Suprapubic skin (tissue), 4 donors: ENCODE results near the gene DAP. TPM values are rescaled to one million over a fixed set of nuclear protein-coding genes. Genes with fewer than 3 reads are reported as not detected.

Experiments
- DNase-seq, 2 donors: peaks; one replicate each; pipeline ENCODE4 v3.0.0-alpha.2; 2019; ENCODE audit warnings: low spot score in 2 of 2
- H3K27ac ChIP-seq: fragments of 200-600 bp; sonication (generic); one replicate; pipeline ENCODE4 v1.5.1; 2019
- H3K27me3 ChIP-seq: fragments of 200-600 bp; sonication (generic); one replicate; pipeline ENCODE4 v1.5.1; 2019
- H3K36me3 ChIP-seq: fragments of 200-600 bp; sonication (generic); one replicate; pipeline ENCODE4 v1.5.1; 2019
- H3K4me1 ChIP-seq: fragments of 200-600 bp; sonication (generic); one replicate; pipeline ENCODE4 v1.5.1; 2019
- H3K4me3 ChIP-seq: fragments of 200-600 bp; sonication (generic); one replicate; pipeline ENCODE4 v1.5.1; 2019; ENCODE audit warnings: mild to moderate bottlenecking
- H3K9me3 ChIP-seq: fragments of 200-600 bp; sonication (generic); one replicate; pipeline ENCODE4 v1.5.1; 2019
- CTCF ChIP-seq, 2 donors: fragments of 200-600 bp in 1 of 2; fragments of 450-650 bp in 1 of 2; sonication (generic) in 1 of 2; IDR thresholded peaks; one replicate each; pipeline ENCODE4 v1.5.1; 2016 to 2019; ENCODE audit warnings: antibody characterized with exemption in 2 of 2, mild to moderate bottlenecking in 1 of 2, moderate library complexity in 1 of 2
- EP300 ChIP-seq: sonication (generic); formaldehyde crosslinking; IDR thresholded peaks from one replicate; pipeline ENCODE4 v1.6.1; 2017; ENCODE audit warnings: antibody characterized with exemption
- POLR2A ChIP-seq, 2 donors: fragments of 450-650 bp; IDR thresholded peaks; one replicate each; pipeline ENCODE4 v1.6.1; 2017; ENCODE audit warnings: antibody characterized with exemption in 2 of 2, mild to moderate bottlenecking in 2 of 2, moderate library complexity in 2 of 2
- POLR2AphosphoS5 ChIP-seq, 3 donors: sonication (generic); formaldehyde crosslinking; IDR thresholded peaks; one replicate each; pipeline ENCODE4 v1.6.1; 2017; ENCODE audit warnings: antibody characterized with exemption in 3 of 3
- WGBS: methylation state at CpG from one replicate; pipeline ENCODE4 v1.1.5; 2018; 5-methylcytosine and 5-hydroxymethylcytosine counted together
- total RNA-seq, 4 donors: library from RNA; depleted of rRNA; stranded (reverse); fragments of >200 nt; gene quantifications; one replicate each; pipeline ENCODE4 v1.1.0, GENCODE V29; 2016

DAP gene
- total RNA-seq, 4 donors from 2014 or later: 37.8 to 71.7 (median 56.4) TPM

- no peak overlapping the region for H3K4me3 ChIP-seq
- H3K27ac ChIP-seq: no peak overlapping the region
- H3K9me3 ChIP-seq: no peaks in the 10 kb centered on the region
- no peaks in the 10 kb centered on the region for H3K4me1 ChIP-seq
- H3K36me3 ChIP-seq: no peaks in the 10 kb centered on the region
- no peaks in the 10 kb centered on the region for H3K27me3 ChIP-seq
- DNase-seq: no peak
- no peak for TF ChIP-seq EP300
- WGBS: 66% methylated on average over 3 of the region's 3 CpGs
These were observed 7.4 kb upstream of the DAP start for GRCh38 chr5:10768328-10768899.

GRCh38 chr5:10762776-10763500 lies 1.9 kb upstream of the DAP start:
- H3K36me3 ChIP-seq: no peaks in the 10 kb centered on the region
- H3K4me3 ChIP-seq: no peak overlapping the region
- WGBS: 90% methylated on average over 10 of the region's 10 CpGs
- H3K27me3 ChIP-seq: no peaks in the 10 kb centered on the region
- H3K27ac ChIP-seq: peak overlapping the region; percentile 97
- H3K4me1 ChIP-seq: peaks cover 34% of the 10 kb centered on the region
- no peak for TF ChIP-seq POLR2AphosphoS5 (IDR thresholded peaks at IDR 0.05)
- no peak for TF ChIP-seq POLR2A (IDR thresholded peaks at IDR 0.05)
- TF ChIP-seq EP300: no peak
- no peak for TF ChIP-seq CTCF (IDR thresholded peaks at IDR 0.05)
- DNase-seq: no peak
- H3K9me3 ChIP-seq: no peaks in the 10 kb centered on the region

GRCh38 chr5:10761933-10762775 lies 1.1 kb upstream of the DAP start:
- Histone ChIP-seq H3K4me1 (peaks cover 40% of the 10 kb centered on the region), H3K9me3 (no peaks in the 10 kb centered on the region), H3K36me3 (no peaks in the 10 kb centered on the region), H3K27me3 (no peaks in the 10 kb centered on the region), H3K27ac (peak overlapping the region; percentile 97), H3K4me3 (peak overlapping the region; percentile 93)
- DNase-seq: no peak
- TF ChIP-seq POLR2A (IDR thresholded peaks at IDR 0.05): no peak
- TF ChIP-seq CTCF (IDR thresholded peaks at IDR 0.05): no peak
- TF ChIP-seq POLR2AphosphoS5 (IDR thresholded peaks at IDR 0.05): no peak
- TF ChIP-seq EP300: no peak
- WGBS: 75% methylated on average over 17 of the region's 17 CpGs

GRCh38 chr5:10760921-10761184 lies 181 bp downstream of the DAP start:
- peak overlapping the region; percentile 93 for H3K4me3 ChIP-seq
- peaks cover 48% of the 10 kb centered on the region for H3K4me1 ChIP-seq
- TF ChIP-seq EP300: no peak
- peak in 1 of 2 donors; percentile 35 for TF ChIP-seq POLR2A (IDR thresholded peaks at IDR 0.05)
- H3K36me3 ChIP-seq: no peaks in the 10 kb centered on the region
- DNase-seq: peak in 1 of 2 donors; percentile 82
- H3K27ac ChIP-seq: peak overlapping the region; percentile 97
- no peaks in the 10 kb centered on the region for H3K9me3 ChIP-seq
- no peaks in the 10 kb centered on the region for H3K27me3 ChIP-seq
- WGBS: no CpG with 5 or more reads among the region's 42 CpGs

GRCh38 chr5:10760096-10760920 lies 726 bp downstream of the DAP start:
- H3K27ac ChIP-seq: peak overlapping the region; percentile 97
- H3K9me3 ChIP-seq: no peaks in the 10 kb centered on the region
- WGBS: 3% methylated on average over 30 of the region's 43 CpGs
- peaks cover 48% of the 10 kb centered on the region for H3K4me1 ChIP-seq
- H3K4me3 ChIP-seq: peak overlapping the region; percentile 93
- no peak for TF ChIP-seq CTCF (IDR thresholded peaks at IDR 0.05)
- no peak for TF ChIP-seq POLR2A (IDR thresholded peaks at IDR 0.05)
- TF ChIP-seq POLR2AphosphoS5 (IDR thresholded peaks at IDR 0.05): no peak
- no peak for TF ChIP-seq EP300
- no peaks in the 10 kb centered on the region for H3K27me3 ChIP-seq
- DNase-seq: no peak
- peaks cover 1% of the 10 kb centered on the region for H3K36me3 ChIP-seq
